ENCODE measurements around the gene KCNK4. TPM values are rescaled to one million over a fixed set of nuclear protein-coding genes. Genes with fewer than 3 reads are reported as not detected.

KCNK4 gene
- total and polyA plus RNA-seq, 2 of the 13 experiments (the other 11 are each of a cell fraction or from before 2014, with no cell fraction given) = not detected

DNA sequence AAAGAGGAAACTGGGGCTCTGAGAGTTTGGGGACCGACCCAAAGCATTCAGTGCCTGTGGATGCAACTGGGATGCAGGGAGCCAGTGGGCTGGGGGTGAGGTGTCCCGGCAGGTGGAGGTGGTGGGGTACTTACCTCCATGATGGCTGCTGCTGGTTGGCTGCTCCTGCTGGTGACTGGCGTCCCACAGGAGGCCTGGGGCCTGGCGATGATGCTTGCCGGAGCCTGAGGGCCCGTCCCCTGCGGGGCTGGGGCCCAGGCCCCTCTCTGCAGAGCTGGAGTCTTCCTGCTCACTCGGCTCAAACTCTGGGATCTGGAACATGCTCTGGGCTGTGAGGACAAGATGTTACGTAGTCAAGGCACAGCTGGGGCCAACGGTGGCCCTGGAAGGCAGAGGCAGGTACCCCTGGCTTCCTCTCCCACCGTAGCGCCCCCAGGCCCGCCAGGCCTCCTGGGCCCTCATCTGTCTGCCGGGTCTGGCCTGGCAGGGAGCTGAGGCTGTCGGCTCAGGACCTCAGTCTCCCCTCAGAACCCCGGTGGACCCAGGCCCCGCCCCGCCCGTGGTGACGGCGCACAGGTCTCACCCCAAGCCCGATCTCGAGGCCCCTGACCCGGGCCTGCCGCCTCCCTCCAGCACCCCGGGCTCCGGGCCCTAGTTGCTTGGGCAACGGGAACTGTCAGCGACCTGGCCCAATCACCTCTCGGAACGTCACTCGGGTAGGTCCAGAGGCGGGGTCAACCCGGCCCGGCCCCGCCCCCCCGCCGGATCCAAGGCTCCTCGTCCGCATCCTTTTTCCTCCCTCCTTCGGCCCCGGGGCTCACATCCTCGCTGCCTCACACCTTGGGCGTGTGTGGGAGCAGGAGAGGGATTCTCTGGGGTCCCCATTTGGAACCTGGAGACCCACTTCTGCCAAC, 6.8 kb upstream of the KCNK4 start, which contains the start of gene BAD (continued):
- TF ChIP-seq NKX3-1 (CRISPR knock-in tag; IDR thresholded peaks at IDR 0.05) (0 out of 2 replicates have a peak, but pooled peaks have one; percentile 26), RARG (CRISPR knock-in tag; IDR thresholded peaks at IDR 0.05; ENCODE audit: low read depth) (no peak), SIX4 (CRISPR knock-in tag; IDR thresholded peaks at IDR 0.05) (no peak), TOPORS (CRISPR knock-in tag; IDR thresholded peaks at IDR 0.05) (no peak), HOXA5 (CRISPR knock-in tag; IDR thresholded peaks at IDR 0.05) (no peak), ZNF367 (CRISPR knock-in tag; IDR thresholded peaks at IDR 0.05; ENCODE audit: borderline replicate concordance) (no peak), ZNF563 (CRISPR knock-in tag; IDR thresholded peaks at IDR 0.05) (0 out of 2 replicates have a peak, but pooled peaks have one; percentile 43), RXRA (CRISPR knock-in tag; IDR thresholded peaks at IDR 0.05) (no peak; the same call in 1 of the 2 replicates), TARDBP (CRISPR knock-in tag; IDR thresholded peaks at IDR 0.05) (no peak), ISX (CRISPR knock-in tag; conservative IDR thresholded peaks at IDR 0.05) (no peak), TAF15 (IDR thresholded peaks at IDR 0.05; ENCODE audit: low read depth, low read length, poor library complexity, severe bottlenecking) (peak; percentile 32), CHD4 (IDR thresholded peaks at IDR 0.05; ENCODE audit: borderline replicate concordance, low read length) (no peak), ZNF484 (CRISPR knock-in tag; IDR thresholded peaks at IDR 0.05; ENCODE audit: borderline replicate concordance, low read depth) (no peak), TBX2 (CRISPR knock-in tag; IDR thresholded peaks at IDR 0.05; ENCODE audit: borderline replicate concordance) (no peak; the same call in 1 of the 2 replicates), TEAD2 (CRISPR knock-in tag; IDR thresholded peaks at IDR 0.05) (no peak), ZNF75D (CRISPR knock-in tag; IDR thresholded peaks at IDR 0.05; ENCODE audit: borderline replicate concordance) (no peak), ZNF136 (CRISPR knock-in tag; IDR thresholded peaks at IDR 0.05; ENCODE audit: low read depth) (no peak)

Measured in HepG2 (cell line).